Peyer's patch (tissue), 4 donors: ENCODE measurements around the gene DCT. TPM values are rescaled to one million over a fixed set of nuclear protein-coding genes. Genes with fewer than 3 reads are reported as not detected.

ENCODE experiments used
- DNase-seq, 3 donors: peaks; one replicate each; pipeline ENCODE4 v3.0.0-alpha.2; 2017 to 2019
- H3K27ac ChIP-seq, 4 donors: fragments of 200-600 bp; sonication (generic); one replicate each; pipeline ENCODE4 v1.5.1; 2016 to 2019
- H3K27me3 ChIP-seq, 2 donors: fragments of 200-600 bp; sonication (generic); one replicate each; pipeline ENCODE4 v1.5.1; 2019
- H3K36me3 ChIP-seq, 3 donors: fragments of 200-600 bp; sonication (generic); one replicate each; pipeline ENCODE4 v1.5.1; 2016 to 2019
- H3K4me1 ChIP-seq, 4 donors: fragments of 200-600 bp; sonication (generic); one replicate each; pipeline ENCODE4 v1.5.1; 2016 to 2019
- H3K4me3 ChIP-seq, 4 donors: fragments of 200-600 bp; sonication (generic); 1 replicate in 3 of 4; 2 replicates in 1 of 4; pipeline ENCODE4 v1.5.1; 2016 to 2019; ENCODE audit warnings: mild to moderate bottlenecking in 1 of 4
- H3K9me3 ChIP-seq, 4 donors: fragments of 200-600 bp; sonication (generic); one replicate each; pipeline ENCODE4 v1.5.1; 2016 to 2019; ENCODE audit warnings: mild to moderate bottlenecking in 1 of 4
- POLR2A ChIP-seq, 2 donors: fragments of 450-650 bp; IDR thresholded peaks; one replicate each; pipeline ENCODE4 v1.5.1; 2017; ENCODE audit warnings: antibody characterized with exemption in 2 of 2, mild to moderate bottlenecking in 2 of 2, moderate library complexity in 2 of 2
- total RNA-seq, 4 donors: library from RNA; depleted of rRNA; stranded (reverse); fragments of >200 nt; gene quantifications; one replicate each; pipeline ENCODE4 v1.1.0, GENCODE V29; 2016
- TF ChIP-seq, protein P1 (sequence below), 6 experiments: fragments of 450-650 bp in 4 of 6; fragments of 200-600 bp in 2 of 6; sonication (generic) in 1 of 6; IDR thresholded peaks; one replicate each; pipeline ENCODE4 v1.5.1; 2017 to 2019; ENCODE audit warnings: antibody characterized with exemption in 6 of 6, mild to moderate bottlenecking in 3 of 6, moderate library complexity in 1 of 6

Gene DCT
- total RNA-seq, 4 donors from 2014 or later: not detected

DNA sequence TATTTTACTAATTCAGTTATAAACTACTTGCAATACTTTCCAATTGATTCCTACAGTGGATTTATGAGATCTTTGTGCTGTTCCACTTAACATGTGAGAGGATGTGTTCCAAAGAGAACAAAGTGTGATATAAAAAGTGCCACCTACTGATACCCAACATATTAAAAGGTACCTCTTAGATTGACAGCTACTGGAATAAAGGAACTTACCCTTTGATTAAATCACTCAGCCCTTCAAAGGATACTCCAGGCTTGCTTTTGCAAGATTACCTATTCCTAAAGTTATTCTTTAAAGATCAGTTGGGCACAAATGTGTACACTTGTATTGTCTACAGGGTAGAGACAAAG lies 65.9 kb downstream of the DCT start:
- no peaks in the 10 kb centered on the region for H3K9me3 ChIP-seq
- H3K4me3 ChIP-seq: no peak overlapping the region
- no peak overlapping the region for H3K27ac ChIP-seq
- H3K4me1 ChIP-seq: no peaks in the 10 kb centered on the region
- H3K36me3 ChIP-seq: no peaks in the 10 kb centered on the region
- TF ChIP-seq, protein P1, sequence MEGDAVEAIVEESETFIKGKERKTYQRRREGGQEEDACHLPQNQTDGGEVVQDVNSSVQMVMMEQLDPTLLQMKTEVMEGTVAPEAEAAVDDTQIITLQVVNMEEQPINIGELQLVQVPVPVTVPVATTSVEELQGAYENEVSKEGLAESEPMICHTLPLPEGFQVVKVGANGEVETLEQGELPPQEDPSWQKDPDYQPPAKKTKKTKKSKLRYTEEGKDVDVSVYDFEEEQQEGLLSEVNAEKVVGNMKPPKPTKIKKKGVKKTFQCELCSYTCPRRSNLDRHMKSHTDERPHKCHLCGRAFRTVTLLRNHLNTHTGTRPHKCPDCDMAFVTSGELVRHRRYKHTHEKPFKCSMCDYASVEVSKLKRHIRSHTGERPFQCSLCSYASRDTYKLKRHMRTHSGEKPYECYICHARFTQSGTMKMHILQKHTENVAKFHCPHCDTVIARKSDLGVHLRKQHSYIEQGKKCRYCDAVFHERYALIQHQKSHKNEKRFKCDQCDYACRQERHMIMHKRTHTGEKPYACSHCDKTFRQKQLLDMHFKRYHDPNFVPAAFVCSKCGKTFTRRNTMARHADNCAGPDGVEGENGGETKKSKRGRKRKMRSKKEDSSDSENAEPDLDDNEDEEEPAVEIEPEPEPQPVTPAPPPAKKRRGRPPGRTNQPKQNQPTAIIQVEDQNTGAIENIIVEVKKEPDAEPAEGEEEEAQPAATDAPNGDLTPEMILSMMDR (IDR thresholded peaks at IDR 0.05): no peak
- no peak for TF ChIP-seq POLR2A (IDR thresholded peaks at IDR 0.05)
- no peak for DNase-seq
- H3K27me3 ChIP-seq: no peaks in the 10 kb centered on the region

DNA sequence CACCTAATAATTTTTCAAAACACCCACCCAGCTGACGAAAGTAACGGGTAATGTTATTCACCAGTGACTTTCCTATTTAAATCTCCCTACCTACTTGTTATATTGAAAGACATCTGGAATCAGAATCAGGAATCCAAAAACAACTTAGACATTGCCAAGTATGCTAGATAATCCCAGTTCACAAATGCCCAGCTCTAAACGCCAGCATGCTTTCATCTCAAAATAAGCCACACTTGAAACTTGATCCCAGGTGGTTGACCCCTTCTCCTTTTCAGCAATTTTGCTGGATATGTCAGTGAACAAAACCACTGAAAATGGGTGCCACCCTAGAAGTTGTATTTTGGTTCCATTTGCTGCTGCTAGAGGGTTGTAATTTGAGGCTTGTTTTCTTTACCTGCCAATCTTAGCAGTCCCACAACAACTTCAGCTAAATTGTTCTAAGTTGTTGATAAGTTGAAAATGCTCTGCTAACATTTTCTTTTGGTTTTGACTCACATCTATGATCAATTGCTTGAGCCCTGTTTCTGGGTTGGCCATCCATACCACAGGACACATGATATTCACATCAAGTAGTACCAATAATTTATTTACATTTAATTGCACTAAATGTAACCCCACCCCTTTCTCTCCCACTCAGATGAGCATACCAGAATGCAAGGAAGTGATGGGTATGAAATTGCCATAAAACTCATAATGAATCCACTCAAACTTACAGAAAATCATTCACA lies 66.4 kb downstream of the DCT start:
- Histone ChIP-seq H3K4me3 (no peak overlapping the region), H3K36me3 (no peaks in the 10 kb centered on the region), H3K27ac (no peak overlapping the region), H3K27me3 (no peaks in the 10 kb centered on the region), H3K4me1 (no peaks in the 10 kb centered on the region), H3K9me3 (no peaks in the 10 kb centered on the region)
- no peak for DNase-seq
- no peak for TF ChIP-seq POLR2A (IDR thresholded peaks at IDR 0.05)
- TF ChIP-seq, protein P1 (IDR thresholded peaks at IDR 0.05): no peak

DNA sequence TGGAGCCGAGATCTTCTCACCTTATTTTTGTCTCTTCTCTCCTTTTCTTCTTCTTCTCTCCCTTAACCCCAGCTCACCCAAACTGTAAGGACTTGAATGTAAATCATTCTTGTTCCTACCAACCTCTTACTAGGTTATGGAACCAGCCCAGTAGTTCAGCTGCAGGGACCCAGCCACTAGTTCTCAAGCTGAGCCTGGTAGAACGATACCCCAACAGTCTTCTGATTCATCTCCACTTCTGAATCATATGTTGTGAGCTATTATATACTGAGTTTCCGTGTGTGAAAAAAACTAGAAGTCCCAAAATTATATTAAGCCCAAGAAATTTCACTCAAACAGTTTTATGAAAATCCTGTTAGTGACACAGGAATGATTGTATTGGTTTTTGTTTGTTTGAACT lies 67.7 kb downstream of the DCT start:
- no peaks in the 10 kb centered on the region for H3K27me3 ChIP-seq
- H3K27ac ChIP-seq: no peak overlapping the region
- H3K36me3 ChIP-seq: no peaks in the 10 kb centered on the region
- TF ChIP-seq, protein P1 (IDR thresholded peaks at IDR 0.05): no peak
- TF ChIP-seq POLR2A (IDR thresholded peaks at IDR 0.05): no peak
- DNase-seq: no peak
- no peak overlapping the region for H3K4me3 ChIP-seq
- H3K4me1 ChIP-seq: no peaks in the 10 kb centered on the region
- no peaks in the 10 kb centered on the region for H3K9me3 ChIP-seq

DNA sequence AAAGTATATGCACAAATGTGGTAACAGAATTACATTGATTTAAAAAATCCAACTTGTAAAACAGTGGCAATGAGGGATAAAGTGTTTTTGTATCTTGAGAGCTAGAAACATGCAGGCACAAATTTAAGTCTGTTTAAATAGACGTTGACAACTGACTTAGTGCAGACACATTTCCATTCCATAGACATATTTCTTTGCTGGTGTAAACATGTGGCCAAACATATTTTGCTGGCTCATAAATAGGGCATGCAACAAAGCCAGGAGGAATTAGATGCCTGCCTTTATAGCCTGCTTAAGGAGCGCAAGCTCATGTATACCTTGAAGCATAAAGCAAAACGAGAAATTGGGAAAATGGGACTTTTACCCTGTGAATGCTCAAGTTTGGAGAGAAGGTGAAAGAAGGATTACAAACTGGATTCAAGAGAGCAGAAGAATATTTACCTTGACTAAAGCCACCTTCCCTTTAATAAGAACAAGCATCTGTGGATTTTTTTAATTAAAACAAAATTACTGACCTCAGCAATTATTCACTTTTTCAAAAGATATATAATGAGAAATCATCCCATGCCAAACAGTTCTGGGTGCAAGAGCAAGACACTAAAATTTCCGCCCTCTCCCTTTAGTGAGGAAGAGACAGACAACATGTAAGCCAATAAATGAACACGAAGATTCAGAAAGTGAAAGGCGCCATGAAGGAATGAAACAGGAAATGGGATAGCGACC lies 71.0 kb downstream of the DCT start:
- H3K9me3 ChIP-seq: no peaks in the 10 kb centered on the region
- H3K27me3 ChIP-seq: no peaks in the 10 kb centered on the region
- H3K4me3 ChIP-seq: no peak overlapping the region
- no peak overlapping the region for H3K27ac ChIP-seq
- H3K36me3 ChIP-seq: no peaks in the 10 kb centered on the region
- no peak for TF ChIP-seq POLR2A (IDR thresholded peaks at IDR 0.05)
- TF ChIP-seq, protein P1 (IDR thresholded peaks at IDR 0.05): no peak
- H3K4me1 ChIP-seq: no peaks in the 10 kb centered on the region
- DNase-seq: no peak

DNA sequence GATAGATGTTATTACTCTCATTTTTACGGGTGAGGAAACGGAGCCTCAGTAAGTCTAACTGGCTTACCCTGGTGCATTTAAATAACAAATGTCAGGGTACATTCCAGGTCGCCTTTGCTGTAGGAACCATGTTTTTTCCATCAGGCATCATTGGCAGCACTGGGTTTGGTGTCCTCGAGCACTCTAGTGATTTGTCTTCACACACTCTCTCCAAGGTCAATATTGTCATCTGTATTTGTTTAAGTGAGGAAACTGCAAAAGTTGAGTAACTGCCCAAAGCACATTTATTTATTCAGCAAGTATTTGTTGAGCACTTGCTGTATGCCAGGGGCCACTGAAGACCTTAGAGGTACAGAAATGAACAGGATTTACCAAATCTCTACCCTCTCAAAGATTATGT lies 78.6 kb downstream of the DCT start:
- H3K4me3 ChIP-seq: no peak overlapping the region
- no peaks in the 10 kb centered on the region for H3K36me3 ChIP-seq
- TF ChIP-seq, protein P1 (IDR thresholded peaks at IDR 0.05): no peak
- TF ChIP-seq POLR2A (IDR thresholded peaks at IDR 0.05): no peak
- no peaks in the 10 kb centered on the region for H3K9me3 ChIP-seq
- H3K27me3 ChIP-seq: no peaks in the 10 kb centered on the region
- DNase-seq: no peak
- no peaks in the 10 kb centered on the region for H3K4me1 ChIP-seq
- no peak overlapping the region for H3K27ac ChIP-seq
